PC-3 (cell line): Measurements from ENCODE around the gene PSEN2. TPM values are rescaled to one million over a fixed set of nuclear protein-coding genes. Genes with fewer than 3 reads are reported as not detected.

Source experiments
- ATAC-seq: fragments of 200-7000 bp; cut with Tn5 transposase; 2 replicates; pipeline ENCODE4 v1.9.1; 2020; ENCODE audit warnings: mild to moderate bottlenecking, moderate library complexity
- BruUV-seq: library from RNA; stranded (reverse); fragments of 400-500 nt; replicated peaks from 2 replicates; lab custom pipeline; 2021; lab: Mats Ljungman, UMichigan
- CTCF ChIA-PET: fragments of 300-600 bp; sonication (Branson Sonifier 250); formaldehyde crosslinking; loops from one replicate; lab custom pipeline; 2022; ENCODE audit warnings: antibody characterized with exemption; lab: Charles Lee
- POLR2A ChIA-PET: fragments of 300-600 bp; sonication (Branson Sonifier 250); formaldehyde crosslinking; loops from one replicate; lab custom pipeline; 2022; ENCODE audit warnings: antibody characterized with exemption; ENCODE audit not compliant: unreplicated experiment; lab: Charles Lee
- DNase-seq: peaks from one replicate; pipeline ENCODE4 v3.0.0-alpha.2; 2015
- H2AFZ ChIP-seq: fragments of 300-600 bp; sonication (generic); 2 replicates; pipeline ENCODE4 v1.6.0; 2016; ENCODE audit warnings: antibody characterized with exemption, low read length
- H3F3A ChIP-seq: fragments of 300-600 bp; sonication (generic); one replicate; pipeline ENCODE4 v1.6.0; 2017; ENCODE audit warnings: antibody characterized with exemption, low read length, control low read depth, mild to moderate bottlenecking; ENCODE audit not compliant: unreplicated experiment
- H3K27ac ChIP-seq: fragments of 300-600 bp; sonication (generic); 2 replicates; pipeline ENCODE4 v1.5.1; 2016; ENCODE audit warnings: mild to moderate bottlenecking, low read length
- H3K27me3 ChIP-seq: fragments of 300-600 bp; sonication (generic); 2 replicates; pipeline ENCODE4 v1.6.1; 2016; ENCODE audit warnings: low read length, mixed read lengths
- H3K36me3 ChIP-seq: fragments of 300-600 bp; sonication (generic); 2 replicates; pipeline ENCODE4 v1.6.1; 2016; ENCODE audit warnings: low read depth, mixed run types, low read length, mixed read lengths
- H3K4me1 ChIP-seq: fragments of 300-600 bp; sonication (generic); 2 replicates; pipeline ENCODE4 v1.5.1; 2016; ENCODE audit warnings: low read length; ENCODE audit not compliant: insufficient read depth
- H3K4me2 ChIP-seq: fragments of 300-600 bp; sonication (generic); 2 replicates; pipeline ENCODE4 v1.6.0; 2016; ENCODE audit warnings: low read length
- H3K4me3 ChIP-seq: fragments of 300-600 bp; sonication (generic); 2 replicates; pipeline ENCODE4 v1.5.1; 2016; ENCODE audit warnings: mild to moderate bottlenecking, low read length, mixed read lengths
- H3K79me2 ChIP-seq: fragments of 300-600 bp; sonication (generic); 2 replicates; pipeline ENCODE4 v1.6.1; 2017; ENCODE audit warnings: low read length, mixed read lengths
- H3K9ac ChIP-seq: fragments of 300-600 bp; sonication (generic); 2 replicates; pipeline ENCODE4 v1.6.0; 2016; ENCODE audit warnings: mild to moderate bottlenecking, low read length
- H3K9me2 ChIP-seq: fragments of 300-600 bp; sonication (generic); replicated peaks from 2 replicates; pipeline ENCODE4 v1.6.1; 2016; ENCODE audit warnings: mixed run types, low read length, mixed read lengths
- H3K9me3 ChIP-seq: fragments of 300-600 bp; sonication (generic); 2 replicates; pipeline ENCODE4 v1.6.1; 2016; ENCODE audit warnings: low read length, mixed read lengths
- H4K20me1 ChIP-seq: fragments of 300-600 bp; sonication (generic); 2 replicates; pipeline ENCODE4 v1.6.1; 2016; ENCODE audit warnings: low read length, mixed read lengths
- EZH2 ChIP-seq: fragments of 300-600 bp; sonication (generic); IDR thresholded peaks from one replicate; pipeline ENCODE4 v1.6.1; 2017; ENCODE audit warnings: antibody characterized with exemption, mild to moderate bottlenecking, low read length; ENCODE audit not compliant: unreplicated experiment
- EZH2phosphoT487 ChIP-seq: fragments of 300-600 bp; sonication (generic); IDR thresholded peaks from 2 replicates; pipeline ENCODE4 v1.6.1; 2018; ENCODE audit warnings: mild to moderate bottlenecking, antibody characterized with exemption, low read length, borderline replicate concordance
- intact Hi-C: fragments of 100-400 bp; cut with micrococcal nuclease; formaldehyde crosslinking; loops from 2 replicates; pipeline ENCODE4 v1.9.0; 2023
- total RNA-seq: library from RNA; depleted of rRNA; stranded (reverse); fragments of >200 nt; gene quantifications from 2 replicates; pipeline ENCODE4 v1.2.3, GENCODE V29; 2014
- TF ChIP-seq, protein P1 (sequence below): fragments of 300-600 bp; sonication (generic); conservative IDR thresholded peaks from 2 replicates; pipeline ENCODE4 v1.5.1; 2017; ENCODE audit warnings: antibody characterized with exemption, low read depth, mild to moderate bottlenecking, low read length

Gene PSEN2
- total RNA-seq, 1 experiment from 2014 or later, result 85.3 TPM

DNA sequence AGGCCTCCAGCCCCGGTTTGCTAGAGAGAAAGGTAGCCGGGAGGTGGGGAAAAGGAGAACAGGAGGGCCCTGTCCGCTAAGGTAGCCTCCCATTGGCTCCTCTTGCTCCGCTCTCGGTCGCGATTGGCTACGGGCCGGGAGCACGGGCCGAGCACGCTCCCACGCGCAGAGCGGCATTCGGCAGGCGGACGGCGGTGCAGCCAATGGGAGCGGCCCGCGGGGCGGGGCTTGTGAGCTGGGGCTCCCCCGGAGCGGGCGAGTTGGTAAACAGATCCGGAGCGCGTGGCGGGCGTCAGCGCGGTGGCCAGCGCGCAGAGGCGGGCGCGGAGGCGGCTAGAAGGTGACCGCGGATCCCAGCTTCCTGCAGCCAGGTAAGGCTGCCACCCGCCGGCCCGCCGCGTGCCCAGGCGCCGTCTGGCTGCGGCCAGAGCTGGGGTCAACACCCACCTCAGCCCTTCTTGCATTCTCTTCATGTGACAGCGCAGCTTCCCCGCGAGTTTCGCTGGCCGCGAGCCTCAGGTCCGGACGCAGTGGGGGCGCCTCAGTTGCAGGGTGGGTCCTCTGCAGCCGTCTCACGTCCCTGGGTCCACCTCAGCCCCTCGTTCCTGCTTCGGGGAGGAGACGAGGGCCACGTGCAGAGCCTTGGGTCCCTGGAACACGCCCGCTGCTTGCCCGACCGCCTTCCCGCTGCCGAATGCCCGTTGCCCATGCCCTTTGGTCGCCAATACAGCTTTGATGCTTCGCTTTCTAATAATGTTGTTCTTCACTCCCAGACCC, 69.8 kb downstream of the PSEN2 start, which contains the start of gene COQ8A:
TSS of gene COQ8A (plus strand) at position 266 of the 777 bp plus-strand sequence. CDS start 21,092 bp downstream, outside the sequence.
- Histone ChIP-seq H4K20me1 (peaks cover 4% of the 10 kb centered on the region; the same call in 1 of the 2 replicates), H3K4me1 (peaks cover 27% of the 10 kb centered on the region), H2AFZ (peak within 1 kb of the TSS; percentile 93), H3K36me3 (no peaks in the 10 kb centered on the region), H3K79me2 (peaks cover 47% of the 10 kb centered on the region), H3K4me3 (peak within 1 kb of the TSS; percentile 79), H3K27ac (peak within 1 kb of the TSS; percentile 87), H3K27me3 (no peaks in the 10 kb centered on the region), H3F3A (no peaks in the 10 kb centered on the region), H3K9me2 (no peaks in the 10 kb centered on the region), H3K4me2 (peak within 1 kb of the TSS; percentile 97), H3K9ac (peak within 1 kb of the TSS; percentile 88), H3K9me3 (peaks cover 4% of the 10 kb centered on the region)
- TF ChIP-seq EZH2 (no peak), EZH2phosphoT487 (peak; percentile 98)
- intact Hi-C loops, result loop anchor here (2.0 to 10.0 kb wide), 2 partner anchors 69 to 155 kb away; partner anchors contain the start of gene PSEN2
- no TSS peak for BruUV-seq
- ChIA-PET CTCF (interaction anchor here (0.6 kb wide), 1 partner anchor 65 kb away, joined by 3 read pairs; no protein-coding TSS in a partner anchor), POLR2A (interaction anchor here (0.6 to 0.7 kb wide), 5 partner anchors 12 to 238 kb away, joined by 3 to 7 read pairs (median 5); no protein-coding TSS in a partner anchor)
- ATAC-seq (peak; percentile 94), DNase-seq (peak; percentile 100)

DNA sequence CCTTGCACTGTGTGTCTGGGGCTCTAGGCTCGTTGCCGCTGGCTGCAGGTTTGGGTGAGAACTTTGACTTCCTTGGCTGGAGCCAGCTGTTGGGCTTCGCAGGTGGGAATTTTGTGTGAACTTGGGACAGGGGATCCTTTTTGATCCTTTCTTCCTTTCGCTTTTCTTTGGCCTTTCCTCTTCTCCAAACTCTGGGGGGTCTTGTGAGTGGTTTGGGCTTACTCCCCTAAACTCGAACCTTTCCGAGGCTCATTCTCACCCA, 70.3 kb downstream of the PSEN2 start:
- POLR2A ChIA-PET, result interaction anchor here (0.7 kb wide), 1 partner anchor 25 kb away, joined by 5 read pairs; no protein-coding TSS in a partner anchor

GRCh38 chr1:226942392-226942791, 72.0 kb downstream of the PSEN2 start:
- ChIA-PET POLR2A (no interaction called here), CTCF (no interaction called here)
- H4K20me1 ChIP-seq, result peaks cover 4% of the 10 kb centered on the region; the same call in 1 of the 2 replicates
- intact Hi-C loops, result loop anchor here (10.0 kb wide), 1 partner anchor 152 kb away; no protein-coding TSS in a partner anchor
- peaks cover 69% of the 10 kb centered on the region for H3K79me2 ChIP-seq
- H3K36me3 ChIP-seq, result no peaks in the 10 kb centered on the region
- H3K4me2 ChIP-seq, result no peak overlapping the region
- no peak overlapping the region for H3K4me3 ChIP-seq
- no peaks in the 10 kb centered on the region for H3K9me2 ChIP-seq
- H3K9ac ChIP-seq, result no peak overlapping the region
- H3F3A ChIP-seq, result no peaks in the 10 kb centered on the region
- BruUV-seq, result no TSS peak
- H3K4me1 ChIP-seq, result peaks cover 27% of the 10 kb centered on the region
- TF ChIP-seq EZH2 (no peak), EZH2phosphoT487 (no peak)
- TF ChIP-seq, protein P1, sequence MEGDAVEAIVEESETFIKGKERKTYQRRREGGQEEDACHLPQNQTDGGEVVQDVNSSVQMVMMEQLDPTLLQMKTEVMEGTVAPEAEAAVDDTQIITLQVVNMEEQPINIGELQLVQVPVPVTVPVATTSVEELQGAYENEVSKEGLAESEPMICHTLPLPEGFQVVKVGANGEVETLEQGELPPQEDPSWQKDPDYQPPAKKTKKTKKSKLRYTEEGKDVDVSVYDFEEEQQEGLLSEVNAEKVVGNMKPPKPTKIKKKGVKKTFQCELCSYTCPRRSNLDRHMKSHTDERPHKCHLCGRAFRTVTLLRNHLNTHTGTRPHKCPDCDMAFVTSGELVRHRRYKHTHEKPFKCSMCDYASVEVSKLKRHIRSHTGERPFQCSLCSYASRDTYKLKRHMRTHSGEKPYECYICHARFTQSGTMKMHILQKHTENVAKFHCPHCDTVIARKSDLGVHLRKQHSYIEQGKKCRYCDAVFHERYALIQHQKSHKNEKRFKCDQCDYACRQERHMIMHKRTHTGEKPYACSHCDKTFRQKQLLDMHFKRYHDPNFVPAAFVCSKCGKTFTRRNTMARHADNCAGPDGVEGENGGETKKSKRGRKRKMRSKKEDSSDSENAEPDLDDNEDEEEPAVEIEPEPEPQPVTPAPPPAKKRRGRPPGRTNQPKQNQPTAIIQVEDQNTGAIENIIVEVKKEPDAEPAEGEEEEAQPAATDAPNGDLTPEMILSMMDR, result no peak
- H3K27me3 ChIP-seq, result no peaks in the 10 kb centered on the region
- no peak for DNase-seq
- no peak overlapping the region for H2AFZ ChIP-seq
- no peak overlapping the region for H3K27ac ChIP-seq
- ATAC-seq, result no peak
- H3K9me3 ChIP-seq, result no peaks in the 10 kb centered on the region

More for the DNA sequence above, 70.3 kb downstream of the PSEN2 start:
- peaks cover 27% of the 10 kb centered on the region for H3K4me1 ChIP-seq
- H2AFZ ChIP-seq, result peak overlapping the region; percentile 88
- DNase-seq (no peak), ATAC-seq (no peak)
- H3K9ac ChIP-seq, result peak overlapping the region; percentile 67
- H3K27ac ChIP-seq, result no peak overlapping the region
- H3K27me3 ChIP-seq, result no peaks in the 10 kb centered on the region
- H3K4me3 ChIP-seq, result peak overlapping the region; percentile 79
- intact Hi-C loops, result loop anchor here (2.0 to 10.0 kb wide), 2 partner anchors 70 to 154 kb away; partner anchors contain the start of gene PSEN2
- H3K79me2 ChIP-seq, result peaks cover 52% of the 10 kb centered on the region
- CTCF ChIA-PET, result interaction anchor here (0.6 kb wide), 1 partner anchor 65 kb away, joined by 3 read pairs; no protein-coding TSS in a partner anchor
- no peaks in the 10 kb centered on the region for H3K36me3 ChIP-seq
- H3F3A ChIP-seq, result no peaks in the 10 kb centered on the region
- H3K9me3 ChIP-seq, result no peaks in the 10 kb centered on the region; the same call in 1 of the 2 replicates
- no TSS peak for BruUV-seq
- H3K9me2 ChIP-seq, result no peaks in the 10 kb centered on the region
- TF ChIP-seq, protein P1, result no peak
- TF ChIP-seq EZH2phosphoT487 (no peak), EZH2 (no peak)
- peak overlapping the region; percentile 96 for H3K4me2 ChIP-seq
- peaks cover 4% of the 10 kb centered on the region; the same call in 1 of the 2 replicates for H4K20me1 ChIP-seq
